Measurements from ENCODE around the gene UBIAD1. TPM values are rescaled to one million over a fixed set of nuclear protein-coding genes. Genes with fewer than 3 reads are reported as not detected.

The UBIAD1 gene
- total and polyA plus RNA-seq, 2 donors (not counting 1 experiment from before 2014, with no cell fraction given): 17.8 to 28.1 TPM

- Mint-ChIP-seq H3K27me3 (peaks cover 2% of the 10 kb centered on the region), H3K4me3 (no peak overlapping the region), H3K4me1 (no peaks in the 10 kb centered on the region), H3K27ac (no peak overlapping the region), H3K9me3 (ENCODE audit: insufficient read depth) (no peaks in the 10 kb centered on the region)
- TF ChIP-seq CTCF (IDR thresholded peaks at IDR 0.05) (no peak), EZH2 (IDR thresholded peaks at IDR 0.05; ENCODE audit: borderline replicate concordance, insufficient read depth, low read depth, low read length, poor library complexity, severe bottlenecking) (no peak)
- ChIA-PET POLR2A (no interaction called here), CTCF (no interaction called here)
- Histone ChIP-seq H3K36me3 (replicated peaks in 1 of 2; ENCODE audit: control extremely low read depth in 1 of 2, control insufficient read depth in 1 of 2, extremely low read depth in 1 of 2, insufficient read depth in 2 of 2, low read length in 1 of 2) (no peaks in the 10 kb centered on the region), H3K27ac (ENCODE audit: low read length in 2 of 2) (no peak overlapping the region), H3K4me1 (ENCODE audit: control insufficient read depth in 2 of 2, insufficient read depth in 2 of 2, low read length in 2 of 2) (no peaks in the 10 kb centered on the region), H3K4me3 (ENCODE audit: control extremely low read depth in 1 of 5, extremely low read depth in 1 of 5, insufficient read depth in 1 of 5, low read depth in 2 of 5, low read length in 4 of 5) (no peak overlapping the region), H3K9me3 (ENCODE audit: control extremely low read depth in 1 of 3, control insufficient read depth in 2 of 3, insufficient read depth in 1 of 3, low read length in 2 of 3) (no peaks in the 10 kb centered on the region), H2AFZ (ENCODE audit: insufficient read depth, low read depth, low read length, poor library complexity, severe bottlenecking) (no peak overlapping the region), H3K27me3 (replicated peaks in 1 of 4; ENCODE audit: control extremely low read depth in 1 of 4, control insufficient read depth in 3 of 4, insufficient read depth in 4 of 4, low read length in 3 of 4) (peaks cover 0 to 2% (median 0%) of the 10 kb centered on the region in 4 experiments), H3K9ac (ENCODE audit: low read length) (no peak overlapping the region), H4K20me1 (ENCODE audit: control insufficient read depth, insufficient read depth, low read length, poor library complexity, severe bottlenecking) (no peaks in the 10 kb centered on the region), H3K79me2 (ENCODE audit: control insufficient read depth, insufficient read depth, low read length) (no peaks in the 10 kb centered on the region), H3K4me2 (replicated peaks; ENCODE audit: low read depth, low read length, poor library complexity, severe bottlenecking) (no peak overlapping the region)
- 98% methylated on average over 7 of the region's 7 CpGs for WGBS (ENCODE audit: insufficient coverage)
- no peak for ATAC-seq (ENCODE audit: low read depth)
- intact Hi-C loops (cut with micrococcal nuclease): no loop called here
- DNase-seq: no peak
Observed at GRCh38 chr1:11309385-11309784, 36.4 kb downstream of the UBIAD1 start.

- no peak for DNase-seq
- no peaks in the 10 kb centered on the region for H3K9me3 Mint-ChIP-seq (ENCODE audit: insufficient read depth)
- H3K79me2 ChIP-seq (ENCODE audit: control insufficient read depth, insufficient read depth, low read length): no peaks in the 10 kb centered on the region
- H3K9ac ChIP-seq (ENCODE audit: low read length): no peak overlapping the region
- intact Hi-C loops (cut with micrococcal nuclease): no loop called here
- WGBS (ENCODE audit: insufficient coverage): 85% methylated on average over 13 of the region's 15 CpGs
- H3K27ac Mint-ChIP-seq: no peak overlapping the region
- ATAC-seq (ENCODE audit: low read depth): no peak
- ChIA-PET CTCF (no interaction called here), POLR2A (no interaction called here)
- H3K9me3 ChIP-seq (ENCODE audit: control extremely low read depth in 1 of 3, control insufficient read depth in 2 of 3, insufficient read depth in 1 of 3, low read length in 2 of 3): no peaks in the 10 kb centered on the region
- no peak overlapping the region for H3K27ac ChIP-seq (ENCODE audit: low read length in 2 of 2)
- no peaks in the 10 kb centered on the region for H3K4me1 ChIP-seq (ENCODE audit: control insufficient read depth in 2 of 2, insufficient read depth in 2 of 2, low read length in 2 of 2)
- H3K27me3 Mint-ChIP-seq: peaks cover 6% of the 10 kb centered on the region
- no peaks in the 10 kb centered on the region for H3K36me3 ChIP-seq (replicated peaks in 1 of 2; ENCODE audit: control extremely low read depth in 1 of 2, control insufficient read depth in 1 of 2, extremely low read depth in 1 of 2, insufficient read depth in 2 of 2, low read length in 1 of 2)
- TF ChIP-seq EZH2 (IDR thresholded peaks at IDR 0.05; ENCODE audit: borderline replicate concordance, insufficient read depth, low read depth, low read length, poor library complexity, severe bottlenecking): no peak
- no peaks in the 10 kb centered on the region for H3K4me1 Mint-ChIP-seq
- no peak overlapping the region for H2AFZ ChIP-seq (ENCODE audit: insufficient read depth, low read depth, low read length, poor library complexity, severe bottlenecking)
- H3K4me2 ChIP-seq (replicated peaks; ENCODE audit: low read depth, low read length, poor library complexity, severe bottlenecking): no peak overlapping the region
- no peak overlapping the region for H3K4me3 ChIP-seq (ENCODE audit: control extremely low read depth in 1 of 5, extremely low read depth in 1 of 5, insufficient read depth in 1 of 5, low read depth in 2 of 5, low read length in 4 of 5)
- H4K20me1 ChIP-seq (ENCODE audit: control insufficient read depth, insufficient read depth, low read length, poor library complexity, severe bottlenecking): no peaks in the 10 kb centered on the region
- no peak overlapping the region for H3K4me3 Mint-ChIP-seq
- peaks cover 0 to 2% (median 0%) of the 10 kb centered on the region in 4 experiments for H3K27me3 ChIP-seq (replicated peaks in 1 of 4; ENCODE audit: control extremely low read depth in 1 of 4, control insufficient read depth in 3 of 4, insufficient read depth in 4 of 4, low read length in 3 of 4)
Observed at GRCh38 chr1:11311816-11312755, 39.1 kb downstream of the UBIAD1 start.
